Measurements from ENCODE around the gene MYO1A. TPM values are rescaled to one million over a fixed set of nuclear protein-coding genes. Genes with fewer than 3 reads are reported as not detected.
"Not testable (repeated sequence)": the region's sequence is repeated elsewhere in the genome, so short reads cannot be mapped to it uniquely, and the experiment has no call there.

The MYO1A gene
- total and polyA plus RNA-seq, 12 donors, result 0.01 to 0.08 TPM; not detected in 10

DNA sequence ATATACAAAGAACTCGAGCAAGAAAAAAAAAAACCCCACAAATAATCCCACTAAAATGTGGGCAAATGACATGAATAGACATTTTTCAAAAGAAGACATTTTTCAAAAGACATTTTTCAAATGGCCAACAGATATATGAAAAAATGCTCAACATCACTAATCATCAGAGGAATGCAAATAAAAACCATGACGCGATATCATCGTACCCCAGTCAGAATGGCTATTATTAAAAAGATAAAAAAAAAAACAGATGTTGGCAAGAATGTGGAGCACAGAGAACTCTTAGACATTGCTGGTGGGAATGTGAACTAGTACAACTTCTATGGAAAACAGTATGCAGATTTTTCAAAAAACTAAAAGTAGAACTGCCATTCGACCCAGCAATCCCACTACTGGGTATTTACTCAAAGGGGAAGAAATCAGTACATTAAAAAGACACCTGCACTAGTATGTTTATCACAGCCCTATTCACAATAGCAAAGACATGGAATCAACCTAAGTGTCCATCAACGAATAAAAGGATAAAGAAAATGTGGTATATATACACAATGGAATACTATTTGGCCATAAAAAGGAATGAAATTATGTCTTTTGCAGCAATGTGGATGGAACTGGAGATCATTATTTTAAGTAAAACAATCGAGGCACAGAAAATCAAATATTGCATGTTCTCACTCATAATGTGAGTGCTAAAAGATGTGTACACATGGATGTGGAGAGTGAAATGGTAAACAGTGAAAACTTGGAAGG, 59.9 kb downstream of the MYO1A start:
- Histone ChIP-seq H3K9me3 (no peaks in the 10 kb centered on the region), H3K36me3 (peaks cover 0 to under 1% (median 0%) of the 10 kb centered on the region in 9 donors), H3K4me3 (no peak overlapping the region), H3K27me3 (no peaks in the 10 kb centered on the region), H3K4me1 (peaks cover 2 to 46% (median 36%) of the 10 kb centered on the region in 9 donors), H3K27ac (peak overlapping the region in 1 of 10 donors; percentile 45)
- intact Hi-C loops (cut with DNase I), result loop anchor here in 8 of 10 donors (2.0 to 10.0 kb wide), 6 partner anchors 148 to 233 kb away; partner anchors contain the start of gene HSD17B6 (in 4 of the 8)
- ATAC-seq (no peak), DNase-seq (no peak)
- TF ChIP-seq, protein P1, sequence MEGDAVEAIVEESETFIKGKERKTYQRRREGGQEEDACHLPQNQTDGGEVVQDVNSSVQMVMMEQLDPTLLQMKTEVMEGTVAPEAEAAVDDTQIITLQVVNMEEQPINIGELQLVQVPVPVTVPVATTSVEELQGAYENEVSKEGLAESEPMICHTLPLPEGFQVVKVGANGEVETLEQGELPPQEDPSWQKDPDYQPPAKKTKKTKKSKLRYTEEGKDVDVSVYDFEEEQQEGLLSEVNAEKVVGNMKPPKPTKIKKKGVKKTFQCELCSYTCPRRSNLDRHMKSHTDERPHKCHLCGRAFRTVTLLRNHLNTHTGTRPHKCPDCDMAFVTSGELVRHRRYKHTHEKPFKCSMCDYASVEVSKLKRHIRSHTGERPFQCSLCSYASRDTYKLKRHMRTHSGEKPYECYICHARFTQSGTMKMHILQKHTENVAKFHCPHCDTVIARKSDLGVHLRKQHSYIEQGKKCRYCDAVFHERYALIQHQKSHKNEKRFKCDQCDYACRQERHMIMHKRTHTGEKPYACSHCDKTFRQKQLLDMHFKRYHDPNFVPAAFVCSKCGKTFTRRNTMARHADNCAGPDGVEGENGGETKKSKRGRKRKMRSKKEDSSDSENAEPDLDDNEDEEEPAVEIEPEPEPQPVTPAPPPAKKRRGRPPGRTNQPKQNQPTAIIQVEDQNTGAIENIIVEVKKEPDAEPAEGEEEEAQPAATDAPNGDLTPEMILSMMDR (IDR thresholded peaks at IDR 0.05), result no peak
- WGBS, 2 donors, result 66 to 73% methylated on average over 7 of the region's 7 CpGs

DNA sequence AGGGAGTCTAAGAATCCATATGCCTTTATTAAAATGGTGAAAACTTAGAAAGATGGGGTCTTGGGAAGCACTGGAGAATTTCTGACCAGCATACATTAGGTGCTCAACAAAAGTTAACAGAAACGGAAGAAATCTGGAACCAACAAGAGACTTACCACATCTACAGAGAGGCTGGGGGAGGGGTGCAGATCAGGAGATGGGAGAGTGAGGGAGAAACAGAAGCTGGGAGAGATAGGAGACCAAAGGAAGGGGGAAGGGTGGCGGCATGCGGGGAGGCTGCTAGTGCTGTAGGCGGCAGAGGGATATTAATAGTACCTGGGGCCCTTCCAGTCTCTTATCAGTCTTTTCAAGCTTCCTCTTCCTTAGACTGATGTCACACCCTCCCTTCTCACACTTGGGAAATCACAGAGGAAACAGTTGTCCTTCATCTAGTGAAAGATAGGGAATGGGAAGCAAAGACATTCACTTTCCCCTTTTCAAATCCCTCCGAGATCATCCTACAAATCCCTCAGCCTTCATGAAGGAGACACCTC, 61.7 kb downstream of the MYO1A start:
- TF ChIP-seq, protein P1 (IDR thresholded peaks at IDR 0.05), result no peak
- intact Hi-C loops (cut with DNase I), result loop anchor here in 9 of 10 donors (1.0 to 10.0 kb wide), 7 partner anchors 146 to 231 kb away; partner anchors contain the start of gene HSD17B6 (in 5 of the 9)
- Histone ChIP-seq H3K27me3 (no peaks in the 10 kb centered on the region), H3K9me3 (no peaks in the 10 kb centered on the region), H3K36me3 (no peaks in the 10 kb centered on the region), H3K4me3 (no peak overlapping the region), H3K4me1 (peaks cover 2 to 46% (median 36%) of the 10 kb centered on the region in 9 donors), H3K27ac (peak overlapping the region in 5 of 10 donors; percentile 26 to 65 (median 41))
- WGBS, 2 donors, result 14 to 15% methylated on average over 5 of the region's 5 CpGs
- DNase-seq (peak; percentile 41 to 57), ATAC-seq (peak; percentile 65 to 87 (median 83))

DNA sequence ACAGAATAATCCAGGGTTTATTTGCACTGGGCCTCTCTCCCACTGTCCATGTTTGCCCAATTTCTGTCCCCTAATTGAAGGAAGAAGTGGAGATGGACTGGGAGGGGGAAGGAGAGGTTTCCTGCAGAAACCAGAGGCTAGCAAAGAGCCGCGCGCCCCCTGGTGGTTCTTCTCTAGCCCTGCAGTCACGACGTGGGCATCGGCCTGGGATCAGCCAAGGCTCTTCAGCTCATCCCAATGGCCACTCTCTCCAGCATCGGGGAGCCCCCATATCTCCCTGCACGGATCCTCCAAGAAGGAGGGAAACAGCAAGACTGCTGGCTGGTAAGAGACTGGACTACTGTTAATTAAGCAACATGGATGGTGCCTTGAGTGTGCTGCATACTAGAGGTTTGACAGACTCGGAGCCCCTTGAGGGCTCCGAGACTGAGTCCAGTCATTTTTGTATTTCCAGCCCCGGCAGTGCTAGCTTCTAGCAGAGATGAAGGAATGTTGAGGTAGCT, 62.3 kb downstream of the MYO1A start:
- peak; percentile 72 to 92 (median 84) for ATAC-seq

DNA sequence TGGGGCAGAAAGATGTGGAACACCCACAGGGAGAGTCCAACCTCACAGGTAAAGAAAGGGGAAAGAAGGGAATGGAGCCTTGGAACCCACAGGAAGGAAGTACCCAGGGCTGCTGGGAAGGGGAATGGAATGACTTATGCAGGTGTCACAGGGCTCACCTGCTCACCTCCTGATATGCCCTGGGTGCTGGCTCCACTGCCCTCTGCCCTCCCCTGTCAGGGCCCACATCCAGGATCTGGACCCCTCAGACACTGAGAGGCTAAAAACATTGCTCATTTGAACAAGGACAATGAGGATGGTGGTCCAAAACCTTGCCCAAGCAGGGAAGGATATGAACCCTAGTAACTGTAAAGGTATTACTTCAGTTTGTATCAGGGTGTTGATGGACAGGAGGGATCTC, 62.9 kb downstream of the MYO1A start:
- Histone ChIP-seq H3K4me1 (peaks cover 2 to 44% (median 36%) of the 10 kb centered on the region in 9 donors), H3K27ac (no peak overlapping the region), H3K9me3 (no peaks in the 10 kb centered on the region), H3K27me3 (no peaks in the 10 kb centered on the region), H3K4me3 (peak overlapping the region in 1 of 10 donors; percentile 20), H3K36me3 (no peaks in the 10 kb centered on the region)
- ATAC-seq, result no peak
- TF ChIP-seq, protein P1 (IDR thresholded peaks at IDR 0.05), result no peak
- no peak for DNase-seq
- intact Hi-C loops (cut with DNase I), result loop anchor here in 7 of 10 donors (1.0 to 10.0 kb wide), 5 partner anchors 145 to 230 kb away; partner anchors contain the start of gene HSD17B6 (in 4 of the 7)

More for the DNA sequence above, 62.3 kb downstream of the MYO1A start:
- DNase-seq, result peak; percentile 75 to 81
- WGBS, 2 donors, result 24% methylated on average over 11 of the region's 11 CpGs
- Histone ChIP-seq H3K27me3 (no peaks in the 10 kb centered on the region), H3K9me3 (no peaks in the 10 kb centered on the region), H3K4me1 (peaks cover 2 to 46% (median 36%) of the 10 kb centered on the region in 9 donors), H3K36me3 (no peaks in the 10 kb centered on the region), H3K27ac (peak overlapping the region in 4 of 10 donors; percentile 40 to 65 (median 43)), H3K4me3 (peak overlapping the region in 2 of 10 donors; percentile 6 to 20)
- TF ChIP-seq, protein P1 (IDR thresholded peaks at IDR 0.05), result peak; percentile 81 to 94 (median 91)
- intact Hi-C loops (cut with DNase I), result loop anchor here (1.0 to 10.0 kb wide), 7 partner anchors 145 to 230 kb away; partner anchors contain the start of gene HSD17B6 (in 6 of the 10)

DNA sequence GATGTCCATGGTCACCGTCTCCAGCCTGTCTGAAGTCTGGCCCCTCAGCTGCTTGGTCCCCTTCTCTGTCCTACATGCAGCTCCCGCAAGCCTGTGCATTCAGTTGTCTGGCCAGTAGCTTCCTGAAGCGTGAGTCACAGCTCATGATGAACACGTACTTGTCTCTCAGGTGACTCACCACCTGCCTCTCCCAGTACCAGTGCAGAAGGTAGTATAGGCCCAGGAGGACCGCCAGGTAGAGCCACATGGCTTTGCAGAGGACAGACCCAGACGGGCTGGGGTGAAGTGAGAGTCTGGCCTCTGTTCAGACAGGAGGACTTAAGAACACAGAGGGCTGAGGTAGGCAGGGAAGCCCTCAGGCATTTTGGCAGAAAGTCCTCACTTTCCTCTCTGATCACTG, 64.2 kb downstream of the MYO1A start:
- not testable (repeated sequence) for H3K27ac ChIP-seq, H3K4me3 ChIP-seq, DNase-seq, H3K27me3 ChIP-seq, H3K36me3 ChIP-seq, H3K9me3 ChIP-seq, ATAC-seq
- 84 to 86% methylated on average over 5 of the region's 6 CpGs for WGBS, 2 donors
- peaks cover 0 to 32% (median 23%) of the 10 kb centered on the region in 9 donors for H3K4me1 ChIP-seq
- intact Hi-C loops (cut with DNase I), result loop anchor here in 6 of 10 donors (5.0 to 10.0 kb wide), 4 partner anchors 143 to 228 kb away; partner anchors contain the start of gene HSD17B6 (in 3 of the 6)
